Measurements from ENCODE around the gene IL6. TPM values are rescaled to one million over a fixed set of nuclear protein-coding genes. Genes with fewer than 3 reads are reported as not detected.

The IL6 gene
- 0.17 and 1.0 TPM in 2 replicates for total RNA-seq

DNA sequence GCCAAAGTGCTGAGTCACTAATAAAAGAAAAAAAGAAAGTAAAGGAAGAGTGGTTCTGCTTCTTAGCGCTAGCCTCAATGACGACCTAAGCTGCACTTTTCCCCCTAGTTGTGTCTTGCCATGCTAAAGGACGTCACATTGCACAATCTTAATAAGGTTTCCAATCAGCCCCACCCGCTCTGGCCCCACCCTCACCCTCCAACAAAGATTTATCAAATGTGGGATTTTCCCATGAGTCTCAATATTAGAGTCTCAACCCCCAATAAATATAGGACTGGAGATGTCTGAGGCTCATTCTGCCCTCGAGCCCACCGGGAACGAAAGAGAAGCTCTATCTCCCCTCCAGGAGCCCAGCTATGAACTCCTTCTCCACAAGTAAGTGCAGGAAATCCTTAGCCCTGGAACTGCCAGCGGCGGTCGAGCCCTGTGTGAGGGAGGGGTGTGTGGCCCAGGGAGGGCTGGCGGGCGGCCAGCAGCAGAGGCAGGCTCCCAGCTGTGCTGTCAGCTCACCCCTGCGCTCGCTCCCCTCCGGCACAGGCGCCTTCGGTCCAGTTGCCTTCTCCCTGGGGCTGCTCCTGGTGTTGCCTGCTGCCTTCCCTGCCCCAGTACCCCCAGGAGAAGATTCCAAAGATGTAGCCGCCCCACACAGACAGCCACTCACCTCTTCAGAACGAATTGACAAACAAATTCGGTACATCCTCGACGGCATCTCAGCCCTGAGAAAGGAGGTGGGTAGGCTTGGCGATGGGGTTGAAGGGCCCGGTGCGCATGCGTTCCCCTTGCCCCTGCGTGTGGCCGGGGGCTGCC, at the start of gene IL6:
TSS of gene IL6 (plus strand) at position 294 of the 807 bp plus-strand sequence. CDS start at position 357, 63 bp downstream.

Other genes with a start within 250 kb of the IL6 start
- gene STEAP1B, start 227.0 kb upstream of the IL6 start, total RNA-seq = 23.0 and 24.7 TPM in 2 replicates
- 107 and 115 TPM in 2 replicates for gene TOMM7, start 95.6 kb downstream of the IL6 start, total RNA-seq

Data from bronchus fibroblast of lung (primary cell).